Gastroesophageal sphincter (tissue), 4 donors: ENCODE results near the gene GBE1. TPM values are rescaled to one million over a fixed set of nuclear protein-coding genes. Genes with fewer than 3 reads are reported as not detected.

ENCODE experiments used
- ATAC-seq: fragments of 150-250 bp; one replicate; pipeline ENCODE4 v1.9.1; 2016; ENCODE audit warnings: mild to moderate bottlenecking, moderate library complexity
- H3K27ac ChIP-seq, 4 donors: fragments of 200-600 bp; sonication (generic) in 3 of 4; 1 replicate in 3 of 4; 2 replicates in 1 of 4; pipeline ENCODE4 v1.5.1; 2016 to 2019
- H3K27me3 ChIP-seq: fragments of 200-600 bp; sonication (generic); one replicate; pipeline ENCODE4 v1.5.1; 2019
- H3K36me3 ChIP-seq, 2 donors: fragments of 200-600 bp; sonication (generic); one replicate each; pipeline ENCODE4 v1.5.1; 2019; ENCODE audit warnings: control low read depth in 1 of 2
- H3K4me1 ChIP-seq, 3 donors: fragments of 200-600 bp; sonication (generic); 1 replicate in 2 of 3; 2 replicates in 1 of 3; pipeline ENCODE4 v1.5.1; 2016 to 2019; ENCODE audit warnings: control low read depth in 2 of 3
- H3K4me3 ChIP-seq, 2 donors: fragments of 200-600 bp; sonication (generic); one replicate each; pipeline ENCODE4 v1.5.1; 2019; ENCODE audit warnings: mild to moderate bottlenecking in 1 of 2, moderate library complexity in 1 of 2
- H3K9me3 ChIP-seq, 3 donors: fragments of 200-600 bp; sonication (generic); one replicate each; pipeline ENCODE4 v1.5.1; 2017 to 2019; ENCODE audit warnings: control low read depth in 2 of 3
- EP300 ChIP-seq: sonication (generic); formaldehyde crosslinking; IDR thresholded peaks from one replicate; pipeline ENCODE4 v1.6.1; 2017; ENCODE audit warnings: antibody characterized with exemption, mild to moderate bottlenecking
- POLR2A ChIP-seq, 2 donors: fragments of 450-650 bp; IDR thresholded peaks; one replicate each; pipeline ENCODE4 v1.6.1; 2017; ENCODE audit warnings: antibody characterized with exemption in 2 of 2, mild to moderate bottlenecking in 2 of 2, moderate library complexity in 1 of 2
- POLR2AphosphoS5 ChIP-seq: sonication (generic); formaldehyde crosslinking; IDR thresholded peaks from one replicate; pipeline ENCODE4 v1.6.1; 2017; ENCODE audit warnings: antibody characterized with exemption
- WGBS, 2 donors: methylation state at CpG; one replicate each; pipeline ENCODE4 v1.1.5; 2018; ENCODE audit warnings: low coverage in 1 of 2; 5-methylcytosine and 5-hydroxymethylcytosine counted together
- total RNA-seq, 4 donors: library from RNA; depleted of rRNA; stranded (reverse); fragments of >200 nt; gene quantifications; one replicate each; pipeline ENCODE4 v1.1.0, GENCODE V29; 2016
- TF ChIP-seq, protein P1 (sequence below), 4 experiments: fragments of 200-600 bp in 2 of 4; fragments of 450-650 bp in 2 of 4; sonication (generic) in 1 of 4; IDR thresholded peaks; one replicate each; pipeline ENCODE4 v1.5.1; 2017 to 2019; ENCODE audit warnings: antibody characterized with exemption in 4 of 4, mild to moderate bottlenecking in 2 of 4, moderate library complexity in 2 of 4

The GBE1 gene
- total RNA-seq, 4 donors from 2014 or later: 23.3 to 59.4 (median 27.2) TPM

DNA sequence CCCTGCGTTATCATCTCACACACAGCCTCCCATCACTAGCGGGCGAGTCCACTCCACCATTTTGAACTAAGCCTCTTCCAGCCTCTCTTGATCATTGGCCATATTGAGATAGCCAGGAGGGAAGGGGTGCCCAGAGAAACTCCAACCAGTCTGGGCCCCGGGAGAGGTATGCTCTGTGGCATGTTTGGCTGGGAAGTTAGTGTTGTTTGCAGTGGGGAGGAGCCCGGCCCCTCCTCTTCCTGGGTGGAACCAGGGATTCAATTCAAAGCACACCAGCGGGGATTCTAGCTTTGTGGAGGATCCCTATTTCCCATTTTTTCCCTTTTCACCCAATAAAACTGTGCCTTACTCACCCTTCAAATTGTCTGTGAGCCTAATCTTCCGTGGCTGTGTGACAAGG is 71.8 kb downstream of the GBE1 start:
- Histone ChIP-seq H3K27me3 (no peaks in the 10 kb centered on the region), H3K4me3 (no peak overlapping the region), H3K9me3 (no peaks in the 10 kb centered on the region), H3K36me3 (no peaks in the 10 kb centered on the region), H3K27ac (no peak overlapping the region), H3K4me1 (no peaks in the 10 kb centered on the region)
- ATAC-seq: no peak
- 93 to 97% methylated on average over 4 to 7 of the region's 7 CpGs for WGBS, 2 donors
- TF ChIP-seq POLR2A (IDR thresholded peaks at IDR 0.05) (no peak), EP300 (no peak), POLR2AphosphoS5 (no peak)
- TF ChIP-seq, protein P1, sequence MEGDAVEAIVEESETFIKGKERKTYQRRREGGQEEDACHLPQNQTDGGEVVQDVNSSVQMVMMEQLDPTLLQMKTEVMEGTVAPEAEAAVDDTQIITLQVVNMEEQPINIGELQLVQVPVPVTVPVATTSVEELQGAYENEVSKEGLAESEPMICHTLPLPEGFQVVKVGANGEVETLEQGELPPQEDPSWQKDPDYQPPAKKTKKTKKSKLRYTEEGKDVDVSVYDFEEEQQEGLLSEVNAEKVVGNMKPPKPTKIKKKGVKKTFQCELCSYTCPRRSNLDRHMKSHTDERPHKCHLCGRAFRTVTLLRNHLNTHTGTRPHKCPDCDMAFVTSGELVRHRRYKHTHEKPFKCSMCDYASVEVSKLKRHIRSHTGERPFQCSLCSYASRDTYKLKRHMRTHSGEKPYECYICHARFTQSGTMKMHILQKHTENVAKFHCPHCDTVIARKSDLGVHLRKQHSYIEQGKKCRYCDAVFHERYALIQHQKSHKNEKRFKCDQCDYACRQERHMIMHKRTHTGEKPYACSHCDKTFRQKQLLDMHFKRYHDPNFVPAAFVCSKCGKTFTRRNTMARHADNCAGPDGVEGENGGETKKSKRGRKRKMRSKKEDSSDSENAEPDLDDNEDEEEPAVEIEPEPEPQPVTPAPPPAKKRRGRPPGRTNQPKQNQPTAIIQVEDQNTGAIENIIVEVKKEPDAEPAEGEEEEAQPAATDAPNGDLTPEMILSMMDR (IDR thresholded peaks at IDR 0.05): no peak

- TF ChIP-seq EP300 (no peak), POLR2A (IDR thresholded peaks at IDR 0.05) (no peak), POLR2AphosphoS5 (no peak)
- TF ChIP-seq, protein P1 (IDR thresholded peaks at IDR 0.05): no peak
- H3K27me3 ChIP-seq: no peaks in the 10 kb centered on the region
- no peak overlapping the region for H3K27ac ChIP-seq
- no peaks in the 10 kb centered on the region for H3K4me1 ChIP-seq
- H3K36me3 ChIP-seq: peaks cover 0 to 3% of the 10 kb centered on the region in 2 donors
- 64 to 80% methylated on average over 2 to 4 of the region's 4 CpGs for WGBS, 2 donors
- H3K9me3 ChIP-seq: no peaks in the 10 kb centered on the region
- no peak overlapping the region for H3K4me3 ChIP-seq
- no peak for ATAC-seq
Measured at GRCh38 chr3:81684751-81685395, 76.6 kb downstream of the GBE1 start.

DNA sequence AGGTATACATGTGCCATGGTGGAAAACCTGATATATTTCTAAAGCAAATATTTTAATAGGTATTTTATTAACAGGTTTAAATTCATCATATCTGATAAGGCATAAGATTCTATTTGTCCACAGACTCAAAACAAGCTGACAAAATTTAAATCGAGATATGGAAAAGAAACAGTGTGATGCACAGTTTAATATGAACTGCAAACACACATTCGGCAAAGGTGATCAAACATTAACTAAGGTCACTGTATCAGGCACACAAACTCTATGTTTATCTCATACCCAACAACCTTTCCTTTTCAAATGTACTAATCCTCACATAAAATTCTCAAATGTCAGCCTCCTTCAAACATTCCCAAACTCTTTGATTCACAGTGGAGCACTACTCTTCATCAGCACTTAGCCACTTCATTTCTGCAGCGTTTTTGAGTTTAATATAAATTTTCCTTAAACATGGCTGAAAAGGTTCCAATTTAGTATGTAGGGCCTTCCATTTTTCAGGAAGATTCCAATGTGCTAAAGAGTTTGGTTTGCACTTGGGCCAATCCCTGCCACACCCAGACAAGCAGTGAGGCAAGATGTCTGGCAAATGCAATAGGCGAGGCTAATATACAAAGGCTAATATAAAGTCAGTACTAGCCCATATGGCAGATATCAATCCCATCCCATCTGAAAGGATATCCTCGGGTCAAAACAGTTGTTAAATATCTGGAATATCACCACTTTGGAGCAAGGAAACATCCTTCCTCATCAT is 84.6 kb downstream of the GBE1 start:
- 83 to 89% methylated on average over 4 to 5 of the region's 5 CpGs for WGBS, 2 donors

GRCh38 chr3:81674690-81675089 is 86.8 kb downstream of the GBE1 start:
- Histone ChIP-seq H3K4me3 (no peak overlapping the region), H3K27me3 (no peaks in the 10 kb centered on the region), H3K36me3 (no peaks in the 10 kb centered on the region), H3K4me1 (no peaks in the 10 kb centered on the region), H3K27ac (no peak overlapping the region), H3K9me3 (no peaks in the 10 kb centered on the region)
- TF ChIP-seq POLR2A (IDR thresholded peaks at IDR 0.05) (no peak), POLR2AphosphoS5 (no peak), EP300 (no peak)
- TF ChIP-seq, protein P1 (IDR thresholded peaks at IDR 0.05): no peak
- ATAC-seq: no peak

More for the DNA sequence above, 84.6 kb downstream of the GBE1 start:
- ATAC-seq: no peak
- TF ChIP-seq, protein P1 (IDR thresholded peaks at IDR 0.05): no peak
- TF ChIP-seq POLR2A (IDR thresholded peaks at IDR 0.05): no peak
- no peak for TF ChIP-seq POLR2AphosphoS5
- TF ChIP-seq EP300: no peak
- Histone ChIP-seq H3K4me1 (no peaks in the 10 kb centered on the region), H3K9me3 (no peaks in the 10 kb centered on the region), H3K27ac (no peak overlapping the region), H3K27me3 (no peaks in the 10 kb centered on the region), H3K4me3 (no peak overlapping the region), H3K36me3 (peaks cover 0 to 4% of the 10 kb centered on the region in 2 donors)

DNA sequence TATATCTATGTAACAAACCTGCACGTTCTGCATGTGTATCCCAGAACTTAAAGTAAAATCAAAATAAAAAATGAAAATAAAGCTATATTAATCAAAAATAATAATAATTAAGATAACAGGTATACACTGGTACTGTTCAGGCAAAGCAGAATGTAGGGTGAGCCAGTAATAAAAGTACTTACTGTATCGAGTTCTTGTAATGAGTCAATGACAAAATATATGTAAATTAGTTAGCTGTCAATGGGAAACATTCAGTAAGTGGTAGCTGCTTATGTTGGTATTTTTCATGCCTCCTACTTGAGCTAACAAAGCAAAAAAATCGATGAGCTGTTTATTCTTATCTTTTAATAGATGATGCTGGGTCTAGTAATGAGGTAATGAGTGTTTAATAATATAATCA is 93.2 kb downstream of the GBE1 start:
- Histone ChIP-seq H3K4me3 (no peak overlapping the region), H3K36me3 (no peaks in the 10 kb centered on the region), H3K9me3 (no peaks in the 10 kb centered on the region), H3K27me3 (no peaks in the 10 kb centered on the region), H3K27ac (no peak overlapping the region), H3K4me1 (no peaks in the 10 kb centered on the region)
- 82 to 83% methylated on average over 3 of the region's 3 CpGs for WGBS, 2 donors
- TF ChIP-seq POLR2A (IDR thresholded peaks at IDR 0.05): no peak
- no peak for TF ChIP-seq POLR2AphosphoS5
- TF ChIP-seq EP300: no peak
- TF ChIP-seq, protein P1 (IDR thresholded peaks at IDR 0.05): no peak
- no peak for ATAC-seq
